SK-N-SH (cell line): ENCODE data around the gene ERC2.

ENCODE experiments used
- CTCF ChIP-seq: fragments of 200-600 bp; sonication (generic); IDR thresholded peaks from 2 replicates; pipeline ENCODE4 v1.6.1; 2017; ENCODE audit warnings: antibody characterized with exemption, mild to moderate bottlenecking, moderate library complexity
- EP300 ChIP-seq, 2 experiments: IDR thresholded peaks; 2 replicates each; pipeline versions ENCODE4 v1.4.0 to v1.6.1; 2012; ENCODE audit warnings: borderline replicate concordance in 1 of 2, low read depth in 1 of 2, low read length in 1 of 2
- EZH2phosphoT487 ChIP-seq: fragments of 200-600 bp; sonication (generic); IDR thresholded peaks from 2 replicates; pipeline ENCODE4 v1.6.1; 2017; ENCODE audit warnings: low read depth, mixed run types, mild to moderate bottlenecking, antibody characterized with exemption, moderate library complexity, borderline replicate concordance
- FOSL2 ChIP-seq: IDR thresholded peaks from 2 replicates; pipeline ENCODE4 v1.4.0; 2012; ENCODE audit warnings: low read depth, mild to moderate bottlenecking, moderate library complexity, borderline replicate concordance
- IRF3 ChIP-seq: fragments of 150-350 bp; IDR thresholded peaks from 2 replicates; pipeline ENCODE4 v1.6.1; 2016; ENCODE audit warnings: mild to moderate bottlenecking, low read depth, low read length
- MXI1 ChIP-seq: IDR thresholded peaks from 2 replicates; pipeline ENCODE4 v1.6.1; 2012; ENCODE audit warnings: mild to moderate bottlenecking, low read depth, low read length, improper control_type of control experiment
- POLR2AphosphoS5 ChIP-seq: IDR thresholded peaks from 2 replicates; pipeline ENCODE4 v1.6.1; 2012; ENCODE audit warnings: low read depth, low read length
- TCF12 ChIP-seq: IDR thresholded peaks from 2 replicates; pipeline ENCODE4 v1.4.0; 2012
- TEAD4 ChIP-seq: IDR thresholded peaks from 2 replicates; pipeline ENCODE4 v1.4.0; 2012; ENCODE audit warnings: mild to moderate bottlenecking, borderline replicate concordance; ENCODE audit not compliant: insufficient read depth
- USF1 ChIP-seq: IDR thresholded peaks from 2 replicates; pipeline ENCODE4 v1.4.0; 2012; ENCODE audit warnings: low read depth, borderline replicate concordance

GRCh38 chr3:56059731-56060130 is 408.5 kb downstream of the ERC2 start:
- no peak for TF ChIP-seq CTCF
- TF ChIP-seq TEAD4, result no peak
- TF ChIP-seq USF1, result no peak
- no peak for TF ChIP-seq MXI1
- no peak for TF ChIP-seq EZH2phosphoT487
- TF ChIP-seq POLR2AphosphoS5, result no peak
- no peak for TF ChIP-seq EP300 (IDR thresholded peaks at IDR 0.05; ENCODE audit: borderline replicate concordance in 1 of 2, low read depth in 1 of 2, low read length in 1 of 2)
- no peak for TF ChIP-seq FOSL2
- no peak for TF ChIP-seq TCF12
- no peak for TF ChIP-seq IRF3
